Dedifferentiated amniotic fluid mesenchymal stem cell (primary cell): ENCODE results near the gene TM9SF4.
"Not testable (repeated sequence)": the region's sequence is repeated elsewhere in the genome, so short reads cannot be mapped to it uniquely, and the experiment has no call there.

Experiments
- DNase-seq: peaks from one replicate; pipeline ENCODE4 v3.0.0-alpha.2; 2016; ENCODE audit errors: extremely low spot score

The TM9SF4 gene

DNA sequence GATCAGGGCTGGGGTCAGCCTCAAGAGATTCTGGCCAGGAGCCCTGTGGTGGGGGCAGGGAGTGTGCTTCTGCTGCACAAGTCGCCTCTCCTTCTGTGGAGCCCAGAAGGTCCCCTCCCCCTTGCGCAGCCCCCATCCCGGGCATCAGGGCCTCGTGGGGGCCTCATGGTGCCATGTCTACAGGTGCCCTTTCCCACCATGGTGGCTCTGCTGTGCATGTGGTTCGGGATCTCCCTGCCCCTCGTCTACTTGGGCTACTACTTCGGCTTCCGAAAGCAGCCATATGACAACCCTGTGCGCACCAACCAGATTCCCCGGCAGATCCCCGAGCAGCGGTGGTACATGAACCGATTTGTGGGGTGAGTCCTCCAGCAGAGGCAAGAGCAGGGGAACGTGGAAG, 48.1 kb downstream of the TM9SF4 start:
- DNase-seq, result no peak

DNA sequence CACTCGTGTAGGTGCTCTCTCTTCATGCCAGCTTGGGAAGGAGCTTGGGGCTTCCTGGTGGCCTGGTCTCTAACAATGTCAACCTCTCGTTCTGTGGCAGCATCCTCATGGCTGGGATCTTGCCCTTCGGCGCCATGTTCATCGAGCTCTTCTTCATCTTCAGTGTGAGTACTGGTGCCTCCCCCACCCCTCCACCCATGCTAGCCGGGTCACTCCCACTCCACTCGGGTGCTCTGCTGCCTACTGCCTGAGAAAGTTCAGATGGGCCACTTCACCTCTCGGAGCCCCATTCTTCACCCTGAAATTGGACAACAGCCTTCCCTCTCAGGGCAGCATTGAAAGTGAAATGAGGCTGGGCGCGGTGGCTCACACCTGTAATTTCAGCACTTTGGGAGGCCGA, 48.8 kb downstream of the TM9SF4 start:
- DNase-seq, result no peak

DNA sequence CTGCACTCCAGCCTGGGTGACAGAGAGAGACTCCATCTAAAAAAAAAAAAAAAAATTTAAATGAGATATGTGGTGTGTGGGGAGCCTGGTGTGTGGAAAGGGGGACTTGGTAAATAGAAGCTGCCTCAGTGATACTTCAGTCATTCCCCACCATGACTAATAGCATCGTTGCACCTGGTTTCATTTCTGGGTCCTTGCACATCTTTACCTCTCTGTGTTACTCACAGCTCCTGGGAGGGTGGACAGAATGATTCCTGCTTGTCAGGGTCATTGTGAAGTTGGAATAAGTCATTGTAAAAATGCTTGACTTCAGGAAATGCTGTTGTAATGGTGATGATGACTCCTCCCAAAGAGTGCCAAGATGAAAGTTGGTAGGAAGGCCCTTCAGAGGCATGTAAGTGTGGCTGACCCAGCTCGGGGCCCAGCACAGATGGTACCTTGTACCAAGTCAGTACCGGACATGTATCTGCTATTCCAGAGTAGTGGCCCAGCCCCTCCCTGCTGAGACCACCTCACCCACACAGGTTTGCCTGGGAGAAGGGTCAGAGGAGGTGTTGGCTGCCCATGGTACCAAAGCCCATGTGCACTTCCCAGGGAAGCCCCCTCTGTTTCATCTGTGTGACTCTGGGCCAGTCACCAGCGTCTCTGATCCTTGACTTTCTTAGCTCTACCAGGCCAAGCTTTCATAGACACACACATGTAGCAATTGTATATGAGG, 49.6 kb downstream of the TM9SF4 start:
- DNase-seq, result no peak

DNA sequence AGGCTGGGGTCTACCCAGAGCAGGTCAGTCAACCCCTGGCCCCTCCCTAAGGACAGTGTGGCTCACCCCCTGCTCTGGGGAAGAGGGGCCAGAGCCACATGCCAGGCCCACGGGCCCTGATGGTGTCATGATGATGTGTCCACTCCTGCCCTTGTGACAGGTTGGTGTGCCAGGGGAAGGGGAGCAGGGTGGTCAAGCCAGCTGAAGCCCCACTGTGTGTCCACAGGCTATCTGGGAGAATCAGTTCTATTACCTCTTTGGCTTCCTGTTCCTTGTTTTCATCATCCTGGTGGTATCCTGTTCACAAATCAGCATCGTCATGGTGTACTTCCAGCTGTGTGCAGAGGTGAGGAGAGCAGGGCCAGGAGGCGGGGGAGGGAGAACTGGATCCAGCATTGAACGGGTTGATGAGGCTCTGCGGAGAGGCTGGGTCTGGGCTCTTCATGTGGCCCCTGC, 50.3 kb downstream of the TM9SF4 start:
- no peak for DNase-seq

DNA sequence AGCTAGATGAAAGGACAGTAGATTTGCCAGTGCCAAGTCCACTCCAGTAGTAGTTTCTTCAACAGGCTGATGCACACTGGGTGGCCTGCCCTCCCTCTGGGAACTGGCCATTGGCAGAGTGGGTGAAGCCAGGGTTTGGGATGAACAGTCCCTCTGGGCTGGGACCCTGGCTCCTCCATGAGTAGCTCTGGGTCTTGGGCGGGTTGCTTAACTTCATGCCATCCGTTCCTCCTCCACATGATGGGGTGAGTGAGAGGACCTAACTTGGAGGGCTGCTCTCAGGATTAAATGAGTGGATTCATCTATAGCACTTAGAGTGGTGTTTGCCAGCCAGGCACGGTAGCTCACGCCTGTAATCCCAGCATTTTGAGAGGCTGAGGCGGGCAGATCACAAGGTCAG, 50.8 kb downstream of the TM9SF4 start:
- no peak for DNase-seq

DNA sequence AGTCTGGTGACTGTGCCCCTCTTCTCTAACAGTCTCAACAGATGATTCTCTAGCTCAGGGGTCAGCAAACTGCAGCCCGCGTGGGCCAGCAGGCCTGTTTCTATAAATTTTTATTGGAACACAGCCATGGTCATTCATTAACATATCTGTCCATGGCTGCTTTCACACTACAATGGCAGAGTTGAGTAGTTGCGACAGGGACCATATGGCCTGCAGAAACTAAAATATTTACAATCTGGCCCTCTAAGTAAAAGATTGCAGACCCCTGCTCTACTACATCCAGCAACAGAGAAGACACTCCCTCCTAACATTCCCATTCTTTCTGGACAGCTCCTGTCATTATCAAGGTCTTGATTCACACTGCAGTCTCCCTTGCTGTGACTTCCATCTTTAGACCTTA, 52.8 kb downstream of the TM9SF4 start:
- no peak for DNase-seq

DNA sequence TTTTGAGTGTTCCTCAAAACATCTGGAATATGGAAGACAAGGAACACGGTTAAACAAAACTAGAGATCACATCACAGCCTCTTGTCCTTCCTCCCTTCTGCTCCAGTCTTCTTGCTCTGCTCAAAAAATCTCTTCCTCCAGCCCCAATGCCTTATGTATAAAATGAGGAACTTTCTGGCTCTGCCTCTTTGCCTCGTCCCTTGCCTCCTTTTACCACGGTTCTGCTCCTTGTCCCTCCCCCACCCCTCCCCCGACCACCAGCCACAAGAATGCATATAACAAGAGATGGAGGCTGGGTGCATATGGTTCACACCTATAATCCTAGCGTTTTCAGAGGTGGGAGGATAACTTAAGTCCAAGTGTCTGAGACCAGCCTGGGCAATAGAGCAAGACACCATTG, 54.4 kb downstream of the TM9SF4 start:
- DNase-seq, result no peak

DNA sequence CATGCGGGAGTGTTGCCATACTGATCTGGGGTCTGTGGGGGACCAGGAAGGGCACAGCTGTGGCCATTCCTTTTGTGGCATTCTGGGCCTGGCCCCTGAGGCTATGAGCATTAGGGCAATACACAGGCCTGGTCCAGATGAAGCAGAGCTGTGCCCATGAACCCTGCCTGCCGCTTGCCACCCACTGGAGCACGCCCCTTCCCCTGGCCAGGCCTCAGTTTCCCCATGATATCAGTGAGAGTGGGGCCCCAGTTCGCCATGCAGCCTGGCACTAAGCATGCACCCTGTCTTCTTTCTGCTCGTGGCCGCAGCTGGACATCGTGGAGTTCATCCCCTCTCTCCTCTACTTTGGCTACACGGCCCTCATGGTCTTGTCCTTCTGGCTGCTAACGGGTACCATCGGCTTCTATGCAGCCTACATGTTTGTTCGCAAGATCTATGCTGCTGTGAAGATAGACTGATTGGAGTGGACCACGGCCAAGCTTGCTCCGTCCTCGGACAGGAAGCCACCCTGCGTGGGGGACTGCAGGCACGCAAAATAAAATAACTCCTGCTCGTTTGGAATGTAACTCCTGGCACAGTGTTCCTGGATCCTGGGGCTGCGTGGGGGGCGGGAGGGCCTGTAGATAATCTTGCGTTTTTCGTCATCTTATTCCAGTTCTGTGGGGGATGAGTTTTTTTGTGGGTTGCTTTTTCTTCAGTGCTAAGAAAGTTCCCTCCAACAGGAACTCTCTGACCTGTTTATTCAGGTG, 55.6 kb downstream of the TM9SF4 start:
- no peak for DNase-seq

DNA sequence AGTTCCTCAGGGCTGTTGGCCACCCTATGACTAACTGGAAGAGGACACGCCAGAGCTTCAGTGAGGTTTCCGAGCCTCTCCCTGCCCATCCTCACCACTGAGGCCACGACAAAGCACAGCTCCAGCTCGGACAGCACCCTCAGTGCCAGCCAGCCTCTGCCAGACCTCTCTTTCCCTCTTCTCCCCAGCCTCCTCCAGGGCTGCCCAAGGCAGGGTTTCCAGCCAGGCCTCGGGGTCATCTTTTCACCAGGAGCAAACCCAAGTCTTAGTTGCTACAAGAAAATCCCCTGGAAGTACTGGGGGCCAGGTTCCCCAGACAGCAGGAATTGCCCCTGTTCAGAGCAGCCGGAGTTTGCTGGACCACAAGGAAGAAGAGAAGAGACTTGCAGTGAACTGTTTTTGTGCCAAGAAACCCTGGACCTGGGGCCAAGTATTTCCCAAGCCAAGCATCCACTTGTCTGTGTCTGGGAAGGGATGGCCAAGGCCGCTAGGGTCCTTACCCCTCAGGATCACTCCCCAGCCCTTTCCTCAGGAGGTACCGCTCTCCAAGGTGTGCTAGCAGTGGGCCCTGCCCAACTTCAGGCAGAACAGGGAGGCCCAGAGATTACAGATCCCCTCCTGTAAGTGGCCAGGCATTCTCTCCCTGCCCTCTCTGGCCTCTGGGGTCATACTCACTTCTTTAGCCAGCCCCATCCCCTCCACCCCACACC, 56.5 kb downstream of the TM9SF4 start:
- DNase-seq, result no peak

DNA sequence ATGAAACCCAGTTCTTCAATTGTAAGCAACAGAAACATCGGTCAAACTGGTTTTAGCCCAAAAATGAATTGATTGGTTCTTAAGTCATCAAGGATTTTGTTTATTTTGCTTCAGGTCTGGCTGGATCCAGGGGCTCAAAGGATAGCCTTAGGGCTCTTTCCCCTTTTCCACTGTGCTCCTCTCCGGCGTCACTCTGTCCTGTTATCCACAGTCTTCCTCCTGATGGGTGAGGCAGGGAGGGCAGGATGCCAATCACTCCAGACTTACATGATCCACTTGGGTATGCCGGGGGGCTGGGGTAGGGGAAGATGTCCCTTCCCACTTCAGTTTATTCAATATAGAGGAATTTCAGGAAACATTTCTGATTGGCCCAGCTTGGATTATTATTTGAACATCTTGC, 58.0 kb downstream of the TM9SF4 start:
- DNase-seq, result no peak

DNA sequence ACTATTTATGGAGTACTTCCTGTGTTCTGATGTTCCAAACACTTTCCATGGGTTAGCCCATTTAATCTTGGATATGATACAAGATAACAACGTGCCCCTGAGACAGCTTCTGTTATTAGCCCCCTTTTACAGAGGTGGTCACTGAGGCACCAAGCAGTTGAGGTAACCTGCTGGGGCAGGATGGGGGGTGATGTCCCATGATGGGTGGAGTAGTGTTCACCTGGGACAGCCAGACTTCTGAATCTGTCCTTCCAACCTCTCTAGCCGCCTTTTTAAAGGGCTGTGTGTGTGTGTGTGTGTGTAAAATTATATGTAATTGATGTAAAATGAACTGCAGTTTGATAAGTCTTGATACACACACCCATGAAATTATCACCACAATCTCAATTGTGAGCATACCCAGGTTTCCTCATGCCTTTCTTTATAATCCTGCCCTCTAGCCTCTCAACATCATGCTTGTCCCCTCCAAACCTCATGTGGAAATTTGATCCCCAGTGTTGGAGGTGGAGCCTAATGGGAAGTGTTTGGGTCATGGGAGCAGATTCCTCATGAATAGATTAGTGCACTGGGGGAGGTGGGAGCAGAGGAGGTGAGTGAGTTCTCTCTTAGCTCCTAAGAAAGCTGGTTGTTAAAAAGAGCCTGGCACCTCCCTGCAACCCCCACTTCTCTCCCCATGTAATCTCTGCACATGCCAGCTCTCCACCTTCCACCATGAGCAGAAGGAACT, 58.8 kb downstream of the TM9SF4 start:
- no peak for DNase-seq

DNA sequence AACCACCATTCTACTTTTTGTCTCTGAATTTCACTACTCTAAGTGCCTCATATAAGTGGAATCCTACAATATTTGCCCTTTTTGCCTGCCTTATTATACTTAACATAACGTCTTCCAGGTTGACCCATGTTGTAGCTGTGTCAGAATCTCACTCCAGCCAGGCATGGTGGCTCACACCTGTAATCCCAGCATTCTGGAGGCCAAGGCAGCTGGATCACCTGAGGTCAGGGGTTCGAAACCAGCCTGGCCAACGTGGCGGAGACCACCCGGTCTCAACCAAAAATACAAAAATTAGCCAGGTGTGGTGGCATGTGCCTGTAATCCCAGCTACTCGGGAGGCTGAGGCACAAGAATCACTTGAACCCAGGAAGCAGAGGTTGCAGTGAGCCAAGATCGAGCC, 68.2 kb downstream of the TM9SF4 start:
- not testable (repeated sequence) for DNase-seq

DNA sequence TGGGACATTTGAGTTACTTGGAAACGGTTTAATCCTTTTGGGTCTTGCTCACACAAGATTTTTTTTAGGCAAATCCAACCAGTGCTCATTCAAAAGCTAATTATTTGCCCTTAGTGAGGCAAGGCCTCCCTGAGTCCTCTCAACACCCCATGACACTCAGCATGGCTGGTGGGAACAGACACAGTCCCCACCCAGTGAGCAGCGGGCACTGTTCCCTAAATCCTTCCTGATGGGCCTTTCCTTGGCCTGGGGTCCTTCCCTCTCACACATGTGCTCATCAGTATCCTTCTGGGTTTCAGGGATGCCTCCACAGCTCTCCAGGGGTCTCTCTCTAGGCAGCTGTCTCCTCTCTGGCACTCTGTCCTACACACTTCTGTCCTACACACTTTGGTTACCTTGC, 70.0 kb downstream of the TM9SF4 start:
- no peak for DNase-seq

DNA sequence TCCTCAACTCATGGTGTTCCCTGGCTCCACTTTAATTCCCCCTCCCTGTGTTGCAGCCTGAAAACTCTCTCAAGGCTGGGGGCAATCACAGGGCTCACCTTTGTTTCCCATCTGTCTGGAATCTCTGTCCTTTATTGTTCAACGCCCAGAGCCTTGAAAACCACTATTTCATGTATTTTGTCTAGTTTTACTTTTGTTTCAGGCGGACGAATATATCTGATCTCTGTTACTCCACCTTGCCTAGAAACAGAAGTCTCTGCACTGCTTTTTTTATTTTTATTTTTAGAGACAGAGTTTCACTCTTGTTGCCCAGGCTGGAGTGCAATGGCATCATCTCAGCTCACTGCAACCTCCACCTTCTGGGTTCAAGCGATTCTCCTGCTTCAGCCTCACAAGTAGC, 70.4 kb downstream of the TM9SF4 start:
- no peak for DNase-seq

DNA sequence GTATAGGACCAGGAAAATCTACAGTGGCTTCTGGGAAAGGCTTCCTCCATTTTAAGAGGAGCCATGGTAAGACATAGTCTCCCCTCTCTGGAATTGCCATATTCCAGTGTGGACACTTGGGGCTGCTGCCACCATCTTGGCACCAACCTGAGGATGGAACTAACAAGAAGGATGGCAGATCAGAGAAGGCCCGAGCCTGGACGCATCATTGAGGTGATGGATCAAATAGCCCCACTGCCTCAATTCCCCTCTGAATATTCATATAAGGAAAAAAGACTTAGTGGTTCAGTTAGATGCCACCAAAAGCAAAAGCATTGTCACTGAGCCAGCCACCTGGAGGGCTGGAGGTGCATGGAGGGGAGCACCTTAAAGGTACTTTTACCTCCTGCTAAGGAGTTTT, 72.1 kb downstream of the TM9SF4 start:
- DNase-seq, result no peak

DNA sequence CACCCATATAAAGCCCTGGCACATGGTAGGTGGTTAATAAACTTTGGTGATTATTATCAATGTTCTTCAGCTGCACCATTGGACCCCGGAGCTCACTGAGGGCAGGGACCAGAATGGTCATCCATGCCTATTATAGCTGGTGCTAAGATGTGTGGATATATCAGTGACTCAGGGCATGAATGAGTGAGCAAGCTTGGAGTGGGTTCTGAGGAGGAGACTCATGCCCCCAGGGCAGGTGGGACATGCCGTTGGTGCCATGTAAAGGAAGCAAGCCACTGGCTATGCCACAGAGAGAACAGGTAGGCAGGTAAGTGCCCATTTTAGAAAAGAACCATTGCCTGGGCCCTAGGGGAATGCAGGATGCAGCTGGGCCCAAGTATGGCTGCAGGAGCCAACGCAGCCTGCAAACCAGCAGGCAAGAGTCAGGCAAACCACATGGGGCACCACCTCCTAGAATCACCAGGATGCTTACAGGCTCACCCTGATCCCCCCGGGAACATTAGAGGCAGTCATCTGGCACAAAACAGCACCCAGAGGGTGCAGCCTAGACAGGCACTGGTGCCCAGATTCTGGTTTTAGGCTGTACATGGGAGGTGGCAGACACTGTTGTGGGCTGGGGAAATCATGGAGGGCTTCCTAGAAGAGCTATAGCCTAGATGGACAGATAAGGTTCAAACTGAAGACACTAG, 74.6 kb downstream of the TM9SF4 start:
- DNase-seq, result no peak

DNA sequence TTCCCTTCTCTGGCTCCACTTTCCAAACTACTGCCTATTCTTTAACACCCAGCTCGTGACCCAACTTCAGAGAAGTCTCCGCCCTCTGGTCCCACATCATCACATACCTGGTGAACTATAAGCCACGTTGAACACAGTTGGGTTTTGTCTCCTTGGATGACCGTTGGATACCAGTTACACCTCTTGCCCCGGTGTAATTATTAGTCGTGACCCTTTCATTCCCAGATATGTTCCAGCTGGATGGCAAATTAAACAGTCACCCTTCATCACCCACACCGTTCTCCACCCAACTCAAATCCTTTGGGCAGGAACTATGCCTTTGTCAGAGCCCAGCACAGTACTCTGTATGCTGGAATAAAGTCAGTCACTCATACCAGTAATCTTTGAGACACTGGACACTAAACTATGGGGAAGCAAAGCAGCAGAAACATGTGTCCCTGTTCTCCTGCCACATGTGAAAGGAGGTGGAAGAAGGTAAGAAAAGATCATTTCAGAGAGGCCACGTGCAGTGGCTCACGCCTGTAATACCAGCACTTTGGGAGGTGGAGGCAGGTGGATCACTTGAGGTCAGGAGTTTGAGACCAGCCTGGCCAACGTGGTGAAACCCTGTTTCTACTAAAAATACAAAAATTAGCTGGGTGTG, 75.6 kb downstream of the TM9SF4 start:
- no peak for DNase-seq

DNA sequence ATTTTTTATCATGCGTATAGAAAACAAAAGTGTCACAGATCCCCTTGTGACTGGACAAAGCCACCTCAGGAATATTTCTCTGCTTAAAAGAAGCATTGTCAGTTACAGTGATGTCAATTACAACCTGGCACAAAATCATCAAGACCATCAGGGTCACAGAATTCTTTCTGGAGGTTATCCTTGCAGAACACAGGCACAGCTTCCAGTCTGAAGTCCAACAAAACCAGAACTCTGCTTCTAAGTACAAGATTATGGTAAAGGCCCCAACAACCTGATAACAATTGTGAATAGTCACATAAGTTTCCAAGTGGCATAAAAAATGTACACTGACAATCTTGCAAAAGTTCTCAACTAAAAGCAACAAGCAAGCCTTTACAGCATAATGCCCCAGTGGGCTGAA, 77.0 kb downstream of the TM9SF4 start:
- no peak for DNase-seq

DNA sequence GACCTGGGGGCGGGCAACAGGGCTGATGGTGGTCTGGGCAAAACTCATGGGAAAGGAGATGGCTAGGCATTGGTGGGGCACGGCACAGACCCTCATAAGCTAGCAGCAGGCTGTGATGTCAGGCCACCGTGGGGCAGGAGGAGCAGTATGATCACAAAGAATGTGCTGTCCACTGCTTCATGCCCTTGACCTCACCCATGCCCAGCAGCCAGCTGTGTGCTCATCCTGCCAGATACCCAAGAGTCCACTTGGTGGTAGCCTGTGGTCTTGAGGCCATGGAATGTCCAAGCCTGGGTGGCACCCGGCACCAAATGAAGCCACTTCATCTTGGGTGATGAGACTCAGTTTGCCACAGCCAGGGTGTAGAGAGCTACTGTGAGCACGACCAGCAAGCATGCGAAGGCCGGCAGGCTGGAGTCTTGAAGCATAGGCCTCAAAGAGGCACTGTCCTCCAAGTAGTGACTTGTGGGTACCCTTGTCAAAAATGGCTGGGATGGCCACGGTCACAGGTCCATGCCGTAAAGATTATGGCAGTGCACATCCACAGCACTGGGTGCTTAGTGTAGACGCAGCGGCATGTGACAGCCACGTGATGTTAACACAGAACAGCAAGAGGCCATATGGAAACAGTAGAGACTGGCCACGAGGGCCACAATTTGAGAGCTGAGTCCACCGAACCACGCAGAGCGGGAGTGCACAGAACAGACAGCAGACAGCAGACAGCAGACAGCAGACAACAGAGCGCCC, 79.0 kb downstream of the TM9SF4 start:
- DNase-seq, result no peak

DNA sequence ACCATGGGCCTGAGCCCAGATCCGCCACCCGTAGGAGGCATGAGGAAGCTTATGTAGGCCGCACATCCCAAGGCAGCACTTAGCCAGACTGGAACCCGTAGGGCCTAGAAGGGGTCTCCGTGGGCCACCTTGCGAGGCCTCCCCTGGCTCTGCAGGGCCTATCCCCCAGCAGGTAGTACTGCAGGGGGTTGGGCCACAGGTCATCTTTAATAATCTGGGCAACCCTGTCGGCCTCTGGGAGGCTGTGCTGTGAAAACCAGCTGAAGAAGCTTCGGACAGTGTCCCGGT, 79.6 kb downstream of the TM9SF4 start:
- no peak for DNase-seq
